Esophagus squamous epithelium (tissue), 4 donors: ENCODE data around the gene MUCL1.

Experiments used
- CTCF ChIP-seq, 6 experiments: fragments of 450-650 bp in 4 of 6; fragments of 200-600 bp in 2 of 6; sonication (generic) in 2 of 6; IDR thresholded peaks; one replicate each; pipeline ENCODE4 v1.5.1; 2016 to 2019; ENCODE audit warnings: antibody characterized with exemption in 6 of 6, mild to moderate bottlenecking in 4 of 6, moderate library complexity in 4 of 6
- POLR2A ChIP-seq, 4 donors: fragments of 450-650 bp; IDR thresholded peaks; one replicate each; pipeline ENCODE4 v1.6.1; 2017; ENCODE audit warnings: antibody characterized with exemption in 4 of 4, mild to moderate bottlenecking in 4 of 4, moderate library complexity in 3 of 4

GRCh38 chr12:54863948-54864618, 9.8 kb downstream of the MUCL1 start:
- TF ChIP-seq CTCF (IDR thresholded peaks at IDR 0.05) = no peak
- TF ChIP-seq POLR2A (IDR thresholded peaks at IDR 0.05) = no peak
